Esophagus squamous epithelium (tissue), 5 donors: Measurements from ENCODE around the gene SUPT20HL2. TPM values are rescaled to one million over a fixed set of nuclear protein-coding genes. Genes with fewer than 3 reads are reported as not detected.

Experiments
- DNase-seq: peaks from one replicate; lab custom pipeline; 2025; lab: John Stamatoyannopoulos, UW
- H3K27ac ChIP-seq, 4 donors: fragments of 200-600 bp; sonication (generic); one replicate each; pipeline ENCODE4 v1.5.1; 2016 to 2019; ENCODE audit warnings: mild to moderate bottlenecking in 1 of 4
- H3K27me3 ChIP-seq, 4 donors: fragments of 200-600 bp; sonication (generic); 1 replicate in 3 of 4; 2 replicates in 1 of 4; pipeline versions ENCODE4 v1.5.1 to v1.6.0; 2017 to 2021; ENCODE audit warnings: antibody characterized with exemption in 1 of 4
- H3K36me3 ChIP-seq, 3 donors: fragments of 200-600 bp; sonication (generic); one replicate each; pipeline ENCODE4 v1.5.1; 2016 to 2019
- H3K4me1 ChIP-seq, 3 donors: fragments of 200-600 bp; sonication (generic); one replicate each; pipeline ENCODE4 v1.5.1; 2017 to 2019
- H3K4me3 ChIP-seq, 4 donors: fragments of 200-600 bp; sonication (generic); 1 replicate in 3 of 4; 2 replicates in 1 of 4; pipeline ENCODE4 v1.5.1; 2016 to 2019; ENCODE audit warnings: mild to moderate bottlenecking in 2 of 4, moderate library complexity in 1 of 4
- H3K9me3 ChIP-seq, 3 donors: fragments of 200-600 bp; sonication (generic); one replicate each; pipeline ENCODE4 v1.5.1; 2016 to 2019
- CTCF ChIP-seq, 6 experiments: fragments of 450-650 bp in 4 of 6; fragments of 200-600 bp in 2 of 6; sonication (generic) in 2 of 6; IDR thresholded peaks; one replicate each; pipeline ENCODE4 v1.5.1; 2016 to 2019; ENCODE audit warnings: antibody characterized with exemption in 6 of 6, mild to moderate bottlenecking in 4 of 6, moderate library complexity in 4 of 6
- POLR2A ChIP-seq, 4 donors: fragments of 450-650 bp; IDR thresholded peaks; one replicate each; pipeline ENCODE4 v1.6.1; 2017; ENCODE audit warnings: antibody characterized with exemption in 4 of 4, mild to moderate bottlenecking in 4 of 4, moderate library complexity in 3 of 4
- WGBS, 2 donors: methylation state at CpG; one replicate each; pipeline ENCODE4 v1.1.5; 2018; 5-methylcytosine and 5-hydroxymethylcytosine counted together
- intact Hi-C: fragments of 100-400 bp; cut with DNase I; formaldehyde crosslinking; loops from one replicate; pipeline ENCODE4 v1.15.0; 2022
- total RNA-seq, 4 donors: library from RNA; depleted of rRNA; stranded (reverse); fragments of >200 nt; gene quantifications; one replicate each; pipeline ENCODE4 v1.1.0, GENCODE V29; 2016
- donor health status: DM: yes; HTN: yes; CAD: no.

Gene SUPT20HL2
- total RNA-seq, 4 donors from 2014 or later, result not detected

GRCh38 chrX:24306440-24306839 is 7.4 kb downstream of the SUPT20HL2 start:
- no peaks in the 10 kb centered on the region for H3K36me3 ChIP-seq
- 47% methylated on average over 3 of the region's 6 CpGs; no CpG with 5 or more reads in 1 of the 2 donors for WGBS, 2 donors
- H3K27me3 ChIP-seq, result no peaks in the 10 kb centered on the region
- DNase-seq, result no peak
- intact Hi-C loops, result no loop called here
- H3K4me3 ChIP-seq, result no peak overlapping the region
- no peaks in the 10 kb centered on the region for H3K4me1 ChIP-seq
- TF ChIP-seq CTCF (IDR thresholded peaks at IDR 0.05) (no peak), POLR2A (IDR thresholded peaks at IDR 0.05) (no peak)
- no peak overlapping the region for H3K27ac ChIP-seq
- H3K9me3 ChIP-seq, result no peaks in the 10 kb centered on the region

- no peak overlapping the region for H3K4me3 ChIP-seq
- no peaks in the 10 kb centered on the region for H3K36me3 ChIP-seq
- no peak for TF ChIP-seq CTCF (IDR thresholded peaks at IDR 0.05)
- no peak for TF ChIP-seq POLR2A (IDR thresholded peaks at IDR 0.05)
- WGBS, 2 donors, result 63 to 74% methylated on average over 3 to 7 of the region's 7 CpGs
- intact Hi-C loops, result no loop called here
- no peak overlapping the region for H3K27ac ChIP-seq
- no peak for DNase-seq
- no peaks in the 10 kb centered on the region for H3K4me1 ChIP-seq
- H3K27me3 ChIP-seq, result no peaks in the 10 kb centered on the region
- no peaks in the 10 kb centered on the region for H3K9me3 ChIP-seq
These were observed 8.0 kb downstream of the SUPT20HL2 start for GRCh38 chrX:24305905-24306304.

- TF ChIP-seq CTCF (IDR thresholded peaks at IDR 0.05), result no peak
- no peak for TF ChIP-seq POLR2A (IDR thresholded peaks at IDR 0.05)
- H3K4me1 ChIP-seq, result no peaks in the 10 kb centered on the region
- H3K27me3 ChIP-seq, result no peaks in the 10 kb centered on the region
- 45 to 82% methylated on average over 2 of the region's 2 CpGs for WGBS, 2 donors
- no peaks in the 10 kb centered on the region for H3K36me3 ChIP-seq
- H3K27ac ChIP-seq, result no peak overlapping the region
- H3K4me3 ChIP-seq, result no peak overlapping the region
- intact Hi-C loops, result no loop called here
- no peak for DNase-seq
- H3K9me3 ChIP-seq, result no peaks in the 10 kb centered on the region
These were observed 12.1 kb downstream of the SUPT20HL2 start for GRCh38 chrX:24301806-24302205.

GRCh38 chrX:24301060-24301459 is 12.8 kb downstream of the SUPT20HL2 start:
- intact Hi-C loops, result no loop called here
- Histone ChIP-seq H3K4me1 (no peaks in the 10 kb centered on the region), H3K4me3 (no peak overlapping the region), H3K27ac (no peak overlapping the region), H3K9me3 (no peaks in the 10 kb centered on the region), H3K27me3 (no peaks in the 10 kb centered on the region), H3K36me3 (no peaks in the 10 kb centered on the region)
- no peak for TF ChIP-seq POLR2A (IDR thresholded peaks at IDR 0.05)
- no peak for TF ChIP-seq CTCF (IDR thresholded peaks at IDR 0.05)
- WGBS, 2 donors, result 36% methylated on average over 1 of the region's 1 CpG; no CpG with 5 or more reads in 1 of the 2 donors
- no peak for DNase-seq

- Histone ChIP-seq H3K4me3 (no peak overlapping the region), H3K9me3 (no peaks in the 10 kb centered on the region), H3K27ac (no peak overlapping the region), H3K27me3 (no peaks in the 10 kb centered on the region), H3K4me1 (no peaks in the 10 kb centered on the region), H3K36me3 (no peaks in the 10 kb centered on the region)
- WGBS, 2 donors, result 53 to 57% methylated on average over 3 of the region's 3 CpGs
- no peak for TF ChIP-seq POLR2A (IDR thresholded peaks at IDR 0.05)
- TF ChIP-seq CTCF (IDR thresholded peaks at IDR 0.05), result no peak
- DNase-seq, result no peak
- intact Hi-C loops, result no loop called here
These were observed 15.7 kb downstream of the SUPT20HL2 start for GRCh38 chrX:24298191-24298590.
